Mucosa of gallbladder (tissue), 1 donor: ENCODE data around the gene FSD1L. TPM values are rescaled to one million over a fixed set of nuclear protein-coding genes. Genes with fewer than 3 reads are reported as not detected.
A peak's percentile ranks its signal among the peaks of the same experiment; 100 is the strongest.

Source experiments
- DNase-seq: peaks from one replicate; pipeline ENCODE4 v3.0.0-alpha.2; 2020; ENCODE audit warnings: low spot score
- total RNA-seq: library from RNA; stranded (reverse); gene quantifications from one replicate; pipeline ENCODE4 v1.2.1, GENCODE V29; 2021
- donor health status: DM: no; HTN: no; CAD: no.

FSD1L gene
- total RNA-seq, 1 donor from 2014 or later, result 9.3 TPM

- DNase-seq, result no peak
These were observed 12.4 kb upstream of the FSD1L start for GRCh38 chr9:105435453-105435852.

GRCh38 chr9:105436783-105437182 is 11.1 kb upstream of the FSD1L start:
- DNase-seq, result no peak

GRCh38 chr9:105437704-105438103 is 10.1 kb upstream of the FSD1L start:
- no peak for DNase-seq

DNA sequence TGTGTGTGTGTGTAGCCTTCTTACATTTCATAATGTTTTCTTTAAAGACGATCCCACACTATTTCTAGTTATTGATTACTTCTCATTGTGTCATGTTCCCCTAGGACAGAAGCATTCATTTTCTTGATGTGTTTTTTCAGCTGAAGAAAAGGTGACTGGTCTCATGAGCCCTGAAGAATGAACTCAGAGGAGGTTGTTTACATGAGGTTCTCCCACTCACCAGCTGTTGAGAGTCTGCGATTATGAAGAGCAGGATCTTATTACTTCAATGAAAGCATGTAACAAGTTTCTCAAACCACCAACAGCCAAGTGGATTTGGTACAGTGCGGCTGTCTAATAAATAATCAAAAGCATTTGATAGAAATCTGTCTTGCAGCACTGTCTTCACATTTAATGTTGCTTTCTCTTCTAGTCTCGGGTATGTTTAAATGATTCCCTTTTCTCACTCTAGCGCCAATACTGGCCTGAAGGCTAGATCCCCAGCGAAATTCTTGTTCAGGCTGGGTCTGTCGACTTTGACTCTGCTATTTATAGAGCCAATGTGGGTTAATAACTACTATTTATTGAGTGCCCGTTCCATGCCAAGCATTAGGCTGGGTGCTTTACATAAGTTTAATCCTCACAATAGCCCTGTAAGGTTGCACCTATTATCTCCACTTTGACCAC is 9.6 kb upstream of the FSD1L start:
- peak; percentile 47 for DNase-seq

GRCh38 chr9:105439428-105439827 is 8.4 kb upstream of the FSD1L start:
- no peak for DNase-seq

DNA sequence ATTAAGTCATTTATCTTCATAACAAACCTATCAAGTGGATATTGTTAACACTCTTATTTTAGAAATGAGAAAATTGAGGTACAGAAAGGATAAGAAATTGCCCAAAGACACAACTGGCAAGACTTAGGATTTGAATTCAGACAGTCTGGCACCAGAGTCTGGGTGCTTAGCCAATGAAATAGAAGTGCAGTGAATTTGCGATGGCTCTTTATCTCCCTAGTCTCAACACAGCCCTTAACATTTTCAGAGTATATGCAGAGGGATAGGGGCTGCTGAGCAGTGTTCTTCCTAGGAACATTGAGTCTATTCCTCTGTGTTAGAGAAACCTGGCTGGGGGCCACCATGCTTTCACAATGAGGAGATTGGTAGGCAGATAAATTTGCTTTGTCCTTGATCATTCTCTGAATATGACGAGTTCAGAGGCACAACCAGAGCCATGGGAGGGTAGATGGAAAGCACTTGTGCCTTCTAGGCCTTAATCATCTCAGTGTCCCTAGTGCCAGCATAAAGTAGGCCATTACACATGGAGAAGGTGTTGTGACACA is 6.1 kb upstream of the FSD1L start:
- DNase-seq, result no peak

DNA sequence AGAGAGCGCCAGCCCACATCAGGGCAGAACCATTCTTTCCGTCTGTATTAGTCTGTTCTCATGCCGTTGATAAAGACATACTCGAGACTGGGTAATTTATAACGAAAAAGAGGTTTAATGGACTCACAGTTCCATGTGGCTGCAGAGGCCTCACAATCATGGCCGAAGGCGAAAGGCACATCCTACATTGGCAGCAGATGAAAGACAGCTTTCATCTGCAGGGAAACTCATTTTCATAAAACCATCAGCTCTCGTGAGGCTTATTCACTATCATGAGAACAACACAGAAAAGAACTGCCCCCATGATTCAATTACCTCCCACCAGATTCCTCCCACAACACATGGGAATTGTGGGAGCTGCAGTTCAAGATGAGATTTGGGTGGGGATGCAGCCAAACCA is 4.7 kb upstream of the FSD1L start:
- DNase-seq, result no peak

GRCh38 chr9:105444130-105444529 is 3.7 kb upstream of the FSD1L start:
- no peak for DNase-seq

DNA sequence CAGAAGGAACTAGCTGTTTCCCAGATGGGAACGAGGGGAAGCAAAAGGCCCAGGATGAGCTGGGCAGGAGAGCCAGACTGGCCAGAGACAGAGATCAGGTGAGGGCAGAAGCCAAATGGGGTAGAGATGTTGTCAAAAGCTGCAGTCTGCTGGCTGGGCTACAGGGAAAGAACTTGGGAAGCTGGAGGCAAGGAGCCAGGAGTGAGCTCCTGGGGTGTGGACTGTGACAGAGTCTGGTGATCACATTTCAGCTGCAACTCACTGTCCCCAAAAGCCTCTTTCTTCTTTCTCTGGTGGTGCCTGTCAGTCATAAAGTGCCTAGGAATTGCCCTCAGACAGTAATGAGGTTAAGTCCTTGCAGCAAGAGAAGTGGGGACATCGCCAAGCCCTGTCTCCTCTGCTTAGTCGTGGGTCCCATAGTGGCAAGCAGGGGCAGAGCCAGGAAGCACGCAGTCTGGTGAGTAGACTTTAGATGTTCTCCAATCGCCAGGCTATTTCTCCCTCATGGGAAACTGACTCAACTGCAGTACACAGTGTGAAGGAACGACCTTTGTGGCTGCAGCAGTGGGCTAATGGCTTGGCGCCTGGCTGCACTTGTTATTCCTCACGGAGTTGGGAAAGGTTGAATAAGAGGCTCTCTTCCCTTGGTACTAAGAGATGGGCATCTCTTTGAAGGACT is 2.5 kb upstream of the FSD1L start:
- DNase-seq, result no peak

- DNase-seq, result no peak
These were observed 434 bp upstream of the FSD1L start for GRCh38 chr9:105447386-105447813.

- DNase-seq, result no peak
These were observed 1.2 kb downstream of the FSD1L start for GRCh38 chr9:105449081-105449480.

DNA sequence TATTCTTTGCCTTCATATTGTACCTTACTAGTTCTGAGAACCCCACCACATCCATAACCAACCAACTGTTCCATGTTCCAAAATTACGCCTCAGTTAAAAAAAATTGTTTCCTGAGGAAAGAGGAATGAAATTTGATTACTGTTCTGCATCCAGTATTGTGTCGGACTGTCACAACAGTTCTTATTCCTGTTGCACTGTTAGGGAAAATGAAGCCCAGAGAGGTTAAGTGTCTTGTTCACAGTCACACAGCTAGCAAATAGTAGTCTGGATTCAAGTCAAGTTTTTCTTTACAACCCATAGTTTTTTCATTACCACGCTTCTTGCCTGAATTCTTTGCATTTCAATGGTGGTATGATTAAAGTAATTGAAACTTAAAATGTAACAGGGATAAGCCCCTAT is 4.4 kb downstream of the FSD1L start:
- no peak for DNase-seq

DNA sequence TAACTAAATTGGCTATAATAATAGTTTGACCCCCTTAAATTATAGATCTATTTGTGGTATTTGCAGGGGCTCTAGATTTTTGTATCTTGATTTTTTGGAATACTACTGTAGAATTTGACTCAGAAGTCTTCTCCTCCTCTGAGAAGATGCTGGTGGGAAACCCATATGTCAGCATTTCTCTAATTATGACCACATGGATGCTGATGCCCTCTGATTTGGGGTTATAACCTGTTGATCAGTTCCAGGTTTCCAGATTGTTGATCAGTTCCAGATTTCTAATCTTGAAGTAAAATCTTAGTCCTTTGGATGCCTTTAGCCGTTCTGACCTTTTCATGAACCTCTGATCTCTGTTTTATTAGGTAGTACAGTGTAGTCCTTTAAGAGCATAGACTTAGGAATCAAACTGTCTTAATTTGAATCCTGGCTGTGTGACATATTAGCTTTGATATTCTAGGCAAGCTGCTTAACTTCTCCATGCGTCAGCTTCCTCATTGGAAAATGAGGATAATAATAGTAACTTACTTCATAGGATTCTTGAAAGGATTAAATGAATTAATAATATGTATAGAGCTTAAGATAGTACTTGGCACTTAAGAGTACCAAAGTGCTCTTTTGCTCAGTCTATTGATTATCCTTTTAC is 8.1 kb downstream of the FSD1L start:
- DNase-seq, result no peak

DNA sequence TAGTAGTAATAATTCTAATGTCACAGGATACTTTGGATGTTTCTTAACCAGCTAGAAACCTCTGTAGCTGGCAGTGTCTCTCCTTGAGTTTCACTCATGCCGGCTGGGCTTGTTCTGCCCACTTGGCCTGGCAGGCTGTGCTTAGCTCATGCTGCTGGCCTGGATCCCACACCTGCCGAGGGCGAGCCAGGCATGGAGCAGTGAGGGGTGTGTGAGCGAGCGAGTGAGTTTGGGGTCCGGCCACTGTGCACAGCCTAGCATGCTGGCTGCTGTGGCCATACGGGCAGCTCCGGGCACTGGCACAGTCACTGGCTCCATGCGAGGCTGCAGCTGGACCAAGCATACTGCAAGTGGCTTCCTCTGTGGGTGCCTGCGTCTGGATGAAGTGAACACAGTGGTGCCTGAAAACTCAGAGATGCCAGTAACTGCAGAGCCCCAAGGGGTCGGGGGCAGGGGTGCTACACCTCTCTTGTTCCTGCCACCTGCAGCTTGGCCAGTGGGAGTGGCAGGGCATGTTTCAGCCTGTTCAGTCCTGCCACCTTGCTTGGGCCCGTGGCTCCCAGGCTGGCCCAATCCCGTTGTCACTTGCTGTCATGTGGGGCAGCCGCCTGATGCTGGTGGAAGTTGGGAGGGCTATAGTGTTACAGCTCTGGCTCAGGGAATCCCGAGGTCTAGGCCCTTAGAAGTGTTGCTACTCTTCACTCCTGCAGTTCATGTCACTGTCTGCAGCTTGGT is 9.9 kb downstream of the FSD1L start:
- no peak for DNase-seq

- no peak for DNase-seq
These were observed 10.6 kb downstream of the FSD1L start for GRCh38 chr9:105458404-105458803.

DNA sequence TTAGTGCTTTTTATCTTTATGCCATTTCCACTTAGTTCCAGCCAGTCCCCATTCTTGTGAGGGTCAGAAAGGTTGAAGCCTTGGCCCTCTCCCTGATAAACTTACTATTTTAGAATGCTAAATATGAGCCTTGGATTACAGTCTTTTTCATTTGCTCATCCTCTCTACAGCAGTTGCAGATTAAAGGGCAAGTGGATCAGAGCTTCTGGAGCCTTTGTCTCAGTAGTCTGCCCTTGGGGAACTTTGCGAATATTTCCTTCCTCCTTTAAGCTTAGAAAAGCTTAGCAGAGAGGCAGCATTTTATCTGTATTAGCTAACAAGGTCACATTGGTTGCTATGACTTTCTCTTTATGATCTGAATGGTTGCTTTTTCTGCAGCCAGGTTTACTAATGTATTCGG is 11.5 kb downstream of the FSD1L start:
- no peak for DNase-seq

DNA sequence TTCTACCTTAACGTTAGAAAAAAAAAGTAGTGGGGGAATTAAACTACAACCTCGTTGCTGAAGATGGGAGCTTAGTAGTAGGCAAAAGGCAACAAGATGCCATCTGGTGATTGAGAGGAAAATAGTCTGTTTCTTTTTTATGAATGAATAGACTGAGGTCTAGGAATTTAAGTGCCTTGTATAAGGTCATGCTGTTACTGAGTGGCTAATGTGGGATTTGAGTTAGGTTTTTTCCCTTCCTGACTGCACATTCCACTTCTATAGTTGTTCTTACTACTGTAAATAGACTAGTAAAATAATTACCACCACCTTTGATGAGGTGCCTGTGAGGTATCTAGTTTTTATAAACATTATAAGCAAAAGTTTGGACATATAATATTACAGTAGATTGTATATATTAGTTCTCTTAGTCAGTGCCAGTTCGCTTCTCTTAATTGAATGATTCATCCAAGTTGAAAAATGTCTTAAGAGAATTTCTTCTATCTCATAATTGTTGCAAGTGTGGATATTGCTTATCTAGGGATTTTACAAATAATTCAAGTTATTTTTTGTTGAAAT is 19.1 kb downstream of the FSD1L start:
- no peak for DNase-seq

DNA sequence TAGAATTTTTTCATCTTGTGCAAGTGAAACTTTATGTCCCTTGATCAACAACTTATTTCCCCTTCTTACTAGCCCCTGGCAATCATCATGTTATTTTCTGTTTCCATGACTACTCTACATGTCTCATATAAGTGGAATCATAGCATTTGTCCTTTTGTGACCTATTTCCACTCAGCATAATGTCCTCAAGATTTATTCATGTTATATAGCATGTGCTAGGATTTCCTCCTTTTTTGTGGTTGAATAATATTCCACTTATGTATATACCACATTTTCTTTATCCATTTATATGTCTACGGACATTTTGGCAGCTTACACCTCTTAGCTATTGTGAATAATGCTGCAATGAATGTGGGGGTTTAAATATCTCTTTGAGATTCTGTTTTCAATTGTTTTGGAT is 21.0 kb downstream of the FSD1L start:
- DNase-seq, result no peak

GRCh38 chr9:105473221-105473620 is 25.4 kb downstream of the FSD1L start:
- no peak for DNase-seq

DNA sequence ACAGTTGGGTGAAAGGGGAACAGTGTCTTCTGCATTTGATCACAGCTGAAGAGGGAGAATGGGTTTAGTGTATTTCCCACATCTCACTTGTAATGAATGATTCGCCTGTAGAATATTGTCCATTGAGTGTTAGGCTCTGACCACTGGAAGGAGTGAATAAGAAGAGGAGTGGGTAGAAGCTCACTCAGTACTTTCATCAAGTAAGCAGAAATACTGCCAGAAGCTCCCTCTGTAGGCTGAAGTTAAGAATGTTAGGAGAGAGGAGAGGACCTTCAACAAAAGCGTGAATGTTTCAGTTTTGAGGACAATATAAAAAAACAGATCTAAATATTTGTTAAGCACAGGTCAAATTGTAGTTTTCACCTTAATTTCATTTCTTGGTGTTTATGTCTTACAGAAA is 27.5 kb downstream of the FSD1L start:
- no peak for DNase-seq

- no peak for DNase-seq
These were observed 32.0 kb downstream of the FSD1L start for GRCh38 chr9:105479846-105480245.

GRCh38 chr9:105483618-105484017 is 35.8 kb downstream of the FSD1L start:
- DNase-seq, result no peak
